Activated naive CD8-positive, alpha-beta T cell treated with anti-CD3 and anti-CD28 coated beads for 36 hours (primary cell): Measurements from ENCODE around the gene SLC25A5. TPM values are rescaled to one million over a fixed set of nuclear protein-coding genes. Genes with fewer than 3 reads are reported as not detected.
"Not testable (repeated sequence)": the region's sequence is repeated elsewhere in the genome, so short reads cannot be mapped to it uniquely, and the experiment has no call there.

Experiments
- DNase-seq: peaks from one replicate; pipeline ENCODE4 v3.0.0; 2021
- H3K27ac Mint-ChIP-seq: one replicate; pipeline ENCODE4 v1.8.0; 2022; ENCODE audit warnings: mild to moderate bottlenecking, moderate library complexity, mixed read lengths
- H3K27me3 Mint-ChIP-seq: one replicate; pipeline ENCODE4 v1.8.0; 2022; ENCODE audit warnings: mild to moderate bottlenecking, mixed read lengths
- H3K36me3 Mint-ChIP-seq: one replicate; pipeline ENCODE4 v1.8.0; 2021; ENCODE audit warnings: mild to moderate bottlenecking, mixed read lengths
- H3K4me1 Mint-ChIP-seq: one replicate; pipeline ENCODE4 v1.8.0; 2021; ENCODE audit warnings: mixed read lengths
- H3K4me3 Mint-ChIP-seq: one replicate; pipeline ENCODE4 v1.8.0; 2022; ENCODE audit warnings: mild to moderate bottlenecking, moderate library complexity, mixed read lengths
- H3K9me3 Mint-ChIP-seq: one replicate; pipeline ENCODE4 v1.8.0; 2022; ENCODE audit warnings: mixed read lengths
- total RNA-seq, 2 experiments: library from RNA; stranded (reverse); gene quantifications; one replicate each; pipeline ENCODE4 v1.2.3, GENCODE V29; 2021

SLC25A5 gene
- 100 to 1,000 TPM; 794 to 829 TPM for total RNA-seq

DNA sequence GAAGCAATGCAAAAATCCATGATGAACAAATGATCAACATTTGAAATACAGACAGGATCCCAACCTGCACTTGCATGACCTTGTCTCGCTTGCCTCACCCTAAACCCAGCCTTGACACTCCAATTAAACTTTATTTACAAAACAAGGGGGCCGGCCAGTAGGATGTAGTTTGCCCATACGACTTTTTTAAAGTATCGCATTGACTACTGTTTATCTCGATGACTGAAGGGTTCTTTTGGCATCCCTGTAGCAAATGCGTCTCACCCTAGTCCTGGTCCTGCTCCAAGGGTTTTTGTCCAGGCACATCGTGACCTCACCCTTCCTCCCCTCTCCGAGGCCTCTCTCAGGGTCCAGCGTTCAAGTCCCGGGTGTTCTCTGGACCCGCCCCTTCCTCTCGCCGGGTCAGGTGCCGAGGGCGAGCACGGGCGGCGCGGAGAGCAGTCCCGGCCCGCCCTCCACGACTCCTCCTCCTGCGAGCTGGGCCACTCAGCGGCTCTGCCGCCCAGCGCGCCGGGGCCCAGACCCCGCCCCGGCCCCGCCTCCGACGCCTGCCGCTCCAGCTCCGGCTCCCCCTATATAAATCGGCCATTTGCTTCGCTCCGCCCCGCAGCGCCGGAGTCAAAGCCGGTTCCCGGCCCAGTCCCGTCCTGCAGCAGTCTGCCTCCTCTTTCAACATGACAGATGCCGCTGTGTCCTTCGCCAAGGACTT, at the start of gene SLC25A5:
TSS of gene SLC25A5 (plus strand) at position 603 of the 709 bp plus-strand sequence. CDS start at position 675, 72 bp downstream.
- Mint-ChIP-seq H3K4me1 (peaks cover 18% of the 10 kb centered on the region), H3K4me3 (peak within 1 kb of the TSS; percentile 88), H3K36me3 (peaks cover 18% of the 10 kb centered on the region), H3K9me3 (no peaks in the 10 kb centered on the region), H3K27ac (peak within 1 kb of the TSS; percentile 93), H3K27me3 (no peaks in the 10 kb centered on the region)
- peak; percentile 88 for DNase-seq

DNA sequence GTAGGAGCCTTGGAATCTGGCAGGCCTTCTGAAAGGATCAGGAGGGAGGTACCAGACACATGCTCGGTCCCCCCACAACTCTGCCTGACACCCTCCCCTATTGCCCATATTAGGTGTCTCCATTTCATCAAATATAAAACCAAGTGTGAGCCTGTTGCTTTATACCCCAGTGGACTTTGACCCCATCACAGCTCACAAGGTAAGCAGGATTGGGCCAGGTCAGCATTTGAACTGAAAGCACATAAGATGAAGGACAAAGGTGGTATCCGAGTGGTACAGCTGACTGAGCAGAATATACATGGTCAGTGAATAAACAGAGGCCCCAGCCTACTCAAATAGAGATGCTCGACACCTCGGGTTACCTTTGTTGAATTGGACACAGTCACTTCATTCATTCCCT, 49.1 kb upstream of the SLC25A5 start:
- Mint-ChIP-seq H3K9me3 (no peaks in the 10 kb centered on the region), H3K4me1 (no peaks in the 10 kb centered on the region), H3K4me3 (no peak overlapping the region), H3K27ac (no peak overlapping the region), H3K27me3 (no peaks in the 10 kb centered on the region), H3K36me3 (peaks cover 2% of the 10 kb centered on the region)
- DNase-seq = no peak

DNA sequence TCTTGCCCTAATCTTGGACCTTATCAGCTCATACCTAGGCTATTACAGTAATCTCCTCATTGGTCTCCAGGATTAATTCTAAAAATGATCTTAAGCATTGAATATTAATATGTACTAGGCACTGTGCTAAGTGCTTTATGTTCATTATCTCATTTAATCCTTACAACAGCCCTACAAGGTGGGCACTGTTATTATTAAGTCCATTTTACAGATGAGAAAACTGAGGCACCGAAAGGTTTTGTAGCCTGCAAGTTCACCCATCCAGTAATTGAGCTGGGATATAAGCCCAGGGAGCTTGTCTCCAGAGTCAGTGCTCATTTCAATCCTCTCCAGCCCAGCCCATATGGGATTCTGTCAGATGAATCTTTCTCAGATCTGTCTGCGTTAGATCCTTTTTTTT, 48.3 kb upstream of the SLC25A5 start:
- Mint-ChIP-seq H3K4me3 (no peak overlapping the region), H3K27me3 (no peaks in the 10 kb centered on the region), H3K9me3 (no peaks in the 10 kb centered on the region), H3K36me3 (peaks cover 2% of the 10 kb centered on the region), H3K27ac (no peak overlapping the region), H3K4me1 (no peaks in the 10 kb centered on the region)
- no peak for DNase-seq

DNA sequence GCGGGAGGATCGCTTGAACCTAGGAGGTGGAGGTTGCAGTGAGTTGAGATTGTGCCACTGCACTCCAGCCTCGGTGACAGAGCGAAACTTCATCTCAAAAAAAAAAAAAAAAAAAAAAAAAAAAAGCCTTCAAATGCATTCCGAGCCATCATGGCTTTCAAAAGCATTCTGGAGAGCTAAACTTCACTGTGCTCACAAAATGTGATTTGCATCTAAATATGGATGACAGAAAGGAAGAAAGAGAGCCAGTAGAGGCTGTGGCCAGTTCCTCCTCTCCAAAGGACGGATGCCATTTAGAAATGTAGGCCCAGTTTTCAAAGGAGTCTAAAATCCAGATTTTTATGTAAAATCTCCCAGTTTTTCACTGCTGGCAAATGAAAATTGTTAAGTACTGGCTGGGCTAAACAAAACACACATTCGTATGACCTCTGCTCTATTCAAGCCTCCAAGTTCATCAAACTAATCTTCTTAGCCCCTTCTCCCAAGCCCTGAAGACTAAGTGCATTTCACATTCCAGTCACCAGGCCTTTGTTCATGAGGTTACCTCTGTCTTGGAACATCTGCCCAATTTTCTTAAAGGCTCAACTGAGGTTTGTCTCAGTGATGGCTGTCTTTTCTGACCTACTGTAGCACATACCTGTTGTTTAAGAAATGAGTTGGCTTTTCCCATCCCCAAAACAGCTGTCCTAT, 47.1 kb upstream of the SLC25A5 start:
- Mint-ChIP-seq H3K9me3 (no peaks in the 10 kb centered on the region), H3K27ac (no peak overlapping the region), H3K4me1 (peaks cover 6% of the 10 kb centered on the region), H3K27me3 (no peaks in the 10 kb centered on the region), H3K36me3 (peaks cover 2% of the 10 kb centered on the region), H3K4me3 (no peak overlapping the region)
- DNase-seq = no peak

DNA sequence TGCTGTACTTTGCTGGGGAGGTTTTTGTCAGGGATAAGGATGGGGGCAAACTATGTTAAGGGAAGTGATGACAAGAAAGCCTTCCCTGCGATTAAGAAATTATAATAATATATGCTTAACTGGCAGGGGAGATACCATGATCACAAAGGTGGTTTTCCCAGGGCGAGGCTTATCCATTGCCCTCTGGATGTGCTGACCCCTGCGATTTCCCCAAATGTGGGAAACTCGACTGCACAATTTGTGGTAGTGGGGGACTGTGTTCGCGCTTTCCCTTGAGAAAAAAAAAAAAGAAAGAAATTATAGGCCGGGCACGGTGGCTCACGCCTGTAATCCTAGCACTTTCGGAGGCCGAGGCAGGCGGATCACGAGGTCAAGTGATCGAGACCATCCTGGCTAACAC, 44.6 kb upstream of the SLC25A5 start:
- no peak for DNase-seq
- peaks cover 18% of the 10 kb centered on the region for H3K4me1 Mint-ChIP-seq
- H3K36me3 Mint-ChIP-seq = peaks cover 2% of the 10 kb centered on the region

DNA sequence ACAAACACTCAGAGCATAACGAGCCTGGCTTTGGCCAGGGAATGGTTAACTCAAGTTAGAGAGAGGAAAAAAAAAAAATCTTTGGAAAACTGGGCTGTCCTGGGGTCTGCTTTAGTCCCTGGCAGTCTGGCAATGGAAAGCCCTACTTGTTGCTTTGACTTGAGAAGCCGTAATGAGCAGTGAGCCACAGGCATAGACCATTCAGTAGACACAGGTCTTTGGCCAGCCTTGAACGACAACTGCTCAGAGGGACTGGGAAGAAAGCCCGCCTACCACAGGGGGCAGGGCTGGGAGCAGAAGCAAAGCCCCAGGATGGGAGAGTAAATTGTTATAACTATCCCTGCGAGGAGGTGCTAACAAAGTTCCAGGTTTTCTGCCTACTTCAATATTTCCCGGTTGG, 43.2 kb upstream of the SLC25A5 start:
- Mint-ChIP-seq H3K9me3 (no peaks in the 10 kb centered on the region), H3K27me3 (no peaks in the 10 kb centered on the region), H3K27ac (no peak overlapping the region), H3K4me1 (peaks cover 18% of the 10 kb centered on the region), H3K36me3 (peaks cover 2% of the 10 kb centered on the region), H3K4me3 (no peak overlapping the region)
- DNase-seq = no peak

More for the DNA sequence above, 44.6 kb upstream of the SLC25A5 start:
- H3K4me3 Mint-ChIP-seq = no peak overlapping the region
- H3K27ac Mint-ChIP-seq = no peak overlapping the region
- no peaks in the 10 kb centered on the region for H3K27me3 Mint-ChIP-seq
- no peaks in the 10 kb centered on the region for H3K9me3 Mint-ChIP-seq

DNA sequence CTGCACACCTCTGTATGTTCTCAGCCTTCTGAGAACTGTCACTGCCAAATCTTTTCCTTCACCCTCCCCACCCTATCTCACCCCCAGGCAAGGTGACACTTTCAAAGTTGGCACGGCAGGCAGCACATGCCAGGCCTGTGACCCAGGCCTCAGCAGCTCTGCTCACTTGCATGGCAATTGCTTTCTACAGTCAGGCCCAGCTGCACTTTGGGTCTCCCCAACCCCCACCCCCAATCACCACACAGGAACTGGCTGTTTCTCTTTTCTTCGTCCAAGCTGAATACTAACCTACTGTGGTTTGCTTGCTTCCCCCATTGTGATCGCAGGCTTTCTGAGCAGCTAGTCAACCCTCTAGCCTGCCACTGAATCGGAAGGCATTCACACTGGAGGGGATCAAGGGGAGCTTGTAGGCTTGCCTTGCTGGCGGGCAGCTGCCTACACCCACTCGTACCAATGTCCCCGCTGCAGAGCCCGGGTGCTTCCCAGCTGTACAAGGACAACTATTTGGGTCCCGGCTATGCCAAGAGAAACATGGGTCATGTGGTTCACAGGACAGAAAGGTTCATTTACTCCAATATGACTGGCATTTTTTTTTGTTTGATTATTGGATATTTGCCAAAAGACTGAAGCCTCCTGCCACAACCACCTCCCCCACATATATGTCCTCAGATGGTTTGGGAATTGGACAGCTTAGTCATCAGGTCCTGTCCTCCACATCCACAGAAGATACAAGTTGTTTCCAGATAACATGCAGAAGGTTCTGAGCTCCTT, 41.0 kb upstream of the SLC25A5 start:
- Mint-ChIP-seq H3K36me3 (peaks cover under 1% of the 10 kb centered on the region), H3K27me3 (no peaks in the 10 kb centered on the region), H3K27ac (no peak overlapping the region), H3K4me3 (no peak overlapping the region), H3K9me3 (no peaks in the 10 kb centered on the region), H3K4me1 (peaks cover 18% of the 10 kb centered on the region)
- peak; percentile 0 for DNase-seq

DNA sequence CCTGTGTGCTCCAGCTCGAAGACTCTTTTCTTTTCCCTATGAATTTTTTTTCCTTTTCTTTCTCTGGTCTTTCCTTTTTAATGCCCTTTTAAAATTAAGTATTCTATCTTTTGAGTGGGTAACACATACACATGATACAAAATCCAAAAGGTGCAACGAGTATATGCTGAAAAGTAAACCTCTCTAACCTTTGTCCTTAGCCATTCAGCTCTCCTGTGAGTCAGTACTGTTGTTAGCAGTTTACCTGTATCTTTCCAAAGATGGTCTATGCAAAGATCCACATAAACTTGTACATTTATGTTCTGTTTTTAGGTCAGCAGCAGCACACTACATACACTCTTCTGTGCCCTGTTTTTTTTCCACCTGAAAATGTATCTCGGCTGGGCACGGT, 40.5 kb upstream of the SLC25A5 start:
- H3K27ac Mint-ChIP-seq = no peak overlapping the region

DNA sequence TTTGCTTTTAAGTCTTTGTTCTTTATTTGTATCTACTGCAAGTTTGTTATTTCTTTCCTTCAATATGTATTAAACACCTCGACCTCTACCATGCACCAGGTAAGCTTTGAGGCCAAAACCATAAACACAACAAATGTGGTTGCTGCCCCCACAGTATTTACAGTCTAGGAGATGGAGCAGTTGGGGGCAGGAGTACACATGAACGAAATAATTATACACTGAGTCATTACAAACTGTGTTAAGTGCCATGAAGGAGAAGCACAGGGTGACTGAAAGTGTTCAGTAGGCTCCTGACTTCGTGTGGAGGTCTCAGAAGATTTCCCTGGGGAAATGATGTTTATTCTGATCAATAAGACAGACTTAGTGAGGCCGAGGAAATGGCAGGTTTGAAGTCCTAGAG, 38.8 kb upstream of the SLC25A5 start:
- H3K4me1 Mint-ChIP-seq = peaks cover 18% of the 10 kb centered on the region
- DNase-seq = no peak
- H3K36me3 Mint-ChIP-seq = peaks cover 8% of the 10 kb centered on the region
- H3K4me3 Mint-ChIP-seq = no peak overlapping the region
- no peak overlapping the region for H3K27ac Mint-ChIP-seq
- H3K27me3 Mint-ChIP-seq = no peaks in the 10 kb centered on the region
- no peaks in the 10 kb centered on the region for H3K9me3 Mint-ChIP-seq

More for the DNA sequence above, 40.5 kb upstream of the SLC25A5 start:
- Mint-ChIP-seq H3K27me3 (no peaks in the 10 kb centered on the region), H3K4me3 (no peak overlapping the region), H3K4me1 (peaks cover 18% of the 10 kb centered on the region), H3K36me3 (no peaks in the 10 kb centered on the region), H3K9me3 (no peaks in the 10 kb centered on the region)
- no peak for DNase-seq

DNA sequence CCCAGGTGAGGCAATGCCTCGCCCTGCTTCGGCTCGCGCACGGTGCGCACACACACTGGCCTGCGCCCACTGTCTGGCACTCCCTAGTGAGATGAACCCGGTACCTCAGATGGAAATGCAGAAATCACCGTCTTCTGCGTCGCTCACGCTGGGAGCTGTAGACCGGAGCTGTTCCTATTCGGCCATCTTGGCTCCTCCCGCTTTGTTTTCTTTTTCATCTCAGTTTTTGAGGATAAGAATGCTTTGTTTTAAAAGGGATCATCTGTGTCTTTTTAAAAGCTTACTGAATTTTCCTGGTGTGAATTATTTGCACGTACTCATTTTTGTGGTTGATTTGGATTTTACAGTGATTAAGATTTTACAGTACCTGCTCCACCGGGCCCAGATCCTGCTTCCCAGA, 26.9 kb upstream of the SLC25A5 start:
- H3K27me3 Mint-ChIP-seq, H3K4me3 Mint-ChIP-seq, H3K36me3 Mint-ChIP-seq, H3K9me3 Mint-ChIP-seq, H3K27ac Mint-ChIP-seq, H3K4me1 Mint-ChIP-seq, DNase-seq: not testable (repeated sequence)

DNA sequence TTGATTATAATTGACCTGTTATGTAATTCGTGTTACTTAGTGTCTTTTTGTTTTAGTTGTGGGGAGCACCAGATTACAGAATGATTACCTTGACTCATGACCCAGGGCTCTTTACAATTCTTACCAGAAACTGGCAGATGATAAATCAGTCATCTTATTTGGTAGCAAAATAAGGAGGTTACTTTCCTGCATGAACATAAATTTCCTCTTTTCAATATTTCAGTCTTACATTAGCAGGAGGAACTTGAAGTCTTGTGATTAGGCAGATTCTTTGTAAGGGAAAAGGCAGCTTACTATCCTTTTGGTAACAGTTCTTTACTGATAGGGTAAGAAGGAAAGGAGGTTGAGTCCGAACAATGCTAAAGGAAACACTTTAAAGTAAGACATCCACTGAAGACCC, 26.0 kb upstream of the SLC25A5 start:
- DNase-seq = no peak
- Mint-ChIP-seq H3K4me1 (no peaks in the 10 kb centered on the region), H3K27ac (no peak overlapping the region), H3K4me3 (no peak overlapping the region), H3K27me3 (no peaks in the 10 kb centered on the region), H3K9me3 (no peaks in the 10 kb centered on the region), H3K36me3 (no peaks in the 10 kb centered on the region)

DNA sequence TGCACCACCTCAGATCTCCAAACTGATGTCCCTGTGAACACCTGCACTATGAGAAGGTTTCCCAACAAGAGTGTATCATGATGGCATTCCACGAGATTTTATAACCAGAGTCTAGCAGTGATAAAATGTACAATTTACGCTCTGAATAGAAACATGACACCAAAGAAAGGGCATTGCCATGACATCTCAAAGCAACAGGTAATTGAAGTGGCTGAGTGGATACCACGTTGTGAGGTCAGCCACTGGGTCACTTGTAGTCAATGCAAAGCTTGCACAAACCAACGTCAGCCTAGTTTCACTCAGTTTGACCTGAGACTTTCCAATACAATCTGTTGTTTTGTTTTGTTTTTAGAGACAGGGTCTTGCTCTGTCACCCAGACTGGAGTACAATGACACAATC, 15.0 kb upstream of the SLC25A5 start:
- no peak overlapping the region for H3K4me3 Mint-ChIP-seq
- DNase-seq = no peak
- no peaks in the 10 kb centered on the region for H3K27me3 Mint-ChIP-seq
- H3K36me3 Mint-ChIP-seq = peaks cover 1% of the 10 kb centered on the region
- no peaks in the 10 kb centered on the region for H3K9me3 Mint-ChIP-seq
- H3K27ac Mint-ChIP-seq = no peak overlapping the region
- H3K4me1 Mint-ChIP-seq = no peaks in the 10 kb centered on the region

DNA sequence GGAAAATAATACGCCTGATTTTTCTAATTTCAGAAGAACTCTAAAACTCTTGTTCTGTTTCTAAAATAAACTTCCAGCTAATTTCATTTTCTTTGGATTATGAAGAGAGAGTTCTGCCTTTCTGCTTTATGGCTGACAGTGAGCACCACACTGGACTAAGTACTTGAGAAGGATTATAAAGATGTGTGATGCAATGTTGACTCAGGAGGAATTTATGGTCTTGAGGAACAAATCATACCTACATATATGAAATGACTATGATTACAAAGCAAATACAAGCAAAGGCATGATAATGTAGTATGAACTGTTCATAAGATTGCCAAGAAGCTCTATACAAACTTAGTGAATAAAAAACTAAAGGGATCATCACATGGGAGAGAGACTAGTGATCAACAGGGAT, 13.0 kb upstream of the SLC25A5 start:
- Mint-ChIP-seq H3K4me1 (no peaks in the 10 kb centered on the region), H3K27ac (no peak overlapping the region), H3K4me3 (no peak overlapping the region), H3K9me3 (no peaks in the 10 kb centered on the region), H3K36me3 (peaks cover 1% of the 10 kb centered on the region), H3K27me3 (no peaks in the 10 kb centered on the region)
- DNase-seq = no peak

DNA sequence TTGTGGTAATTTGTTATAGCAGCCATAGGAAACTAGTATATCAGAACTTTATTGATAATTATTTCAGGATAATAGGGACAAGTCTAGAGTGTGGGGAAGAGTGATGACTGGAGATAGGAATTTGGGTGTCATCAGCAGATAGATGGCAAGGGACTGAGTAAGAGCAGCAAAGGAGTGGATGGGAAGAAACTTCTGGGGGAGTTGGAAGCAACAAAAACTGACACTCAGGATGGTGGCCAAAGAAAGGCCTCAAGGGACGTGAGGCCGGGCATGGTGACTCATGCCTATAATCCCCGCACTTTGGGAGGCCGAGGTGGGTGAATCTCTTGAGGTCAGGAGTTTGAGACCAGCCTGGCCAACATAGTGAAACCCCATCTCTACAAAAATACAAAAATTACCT, 9.1 kb upstream of the SLC25A5 start:
- H3K9me3 Mint-ChIP-seq = no peaks in the 10 kb centered on the region
- no peak for DNase-seq
- no peaks in the 10 kb centered on the region for H3K27me3 Mint-ChIP-seq
- no peak overlapping the region for H3K27ac Mint-ChIP-seq
- H3K4me3 Mint-ChIP-seq = no peak overlapping the region
- H3K36me3 Mint-ChIP-seq = peaks cover 1% of the 10 kb centered on the region
- no peaks in the 10 kb centered on the region for H3K4me1 Mint-ChIP-seq

DNA sequence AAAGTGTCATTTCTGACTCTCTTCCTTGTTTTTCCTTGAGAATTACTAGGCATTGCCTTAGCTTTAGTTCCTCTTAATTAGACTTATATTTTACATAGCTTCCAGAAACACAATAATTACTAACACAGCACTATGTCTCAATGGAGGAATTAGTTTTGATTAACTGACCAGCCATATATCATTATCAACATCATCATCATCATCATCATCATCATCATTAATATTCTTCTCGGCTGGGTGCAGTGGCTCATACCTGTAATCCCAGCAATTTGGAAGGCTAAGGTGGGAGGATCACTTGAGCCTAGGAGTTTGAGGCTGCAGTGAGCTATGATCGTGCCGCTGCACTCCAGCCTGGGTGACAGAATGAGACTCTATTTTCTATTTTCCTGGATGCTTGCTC, 2.7 kb upstream of the SLC25A5 start:
- no peak for DNase-seq
- no peak overlapping the region for H3K27ac Mint-ChIP-seq
- H3K9me3 Mint-ChIP-seq = no peaks in the 10 kb centered on the region
- H3K27me3 Mint-ChIP-seq = no peaks in the 10 kb centered on the region
- H3K4me3 Mint-ChIP-seq = no peak overlapping the region
- H3K36me3 Mint-ChIP-seq = peaks cover 16% of the 10 kb centered on the region
- H3K4me1 Mint-ChIP-seq = peaks cover 16% of the 10 kb centered on the region
